Measurements from ENCODE around the gene CHD9.

Gene CHD9

GRCh38 chr16:53142823-53143568, 88.2 kb downstream of the CHD9 start:
- TF ChIP-seq CTCF (IDR thresholded peaks at IDR 0.05; ENCODE audit: low read depth, low read length, missing control alignments), result no peak
- no peak overlapping the region for H3K4me3 ChIP-seq (ENCODE audit: low read depth, low read length)
- no peak for DNase-seq (ENCODE audit: low read depth)
- in situ Hi-C loops (cut with HindIII; ENCODE audit: low sequenced_read_pairs), result no loop called here

DNA sequence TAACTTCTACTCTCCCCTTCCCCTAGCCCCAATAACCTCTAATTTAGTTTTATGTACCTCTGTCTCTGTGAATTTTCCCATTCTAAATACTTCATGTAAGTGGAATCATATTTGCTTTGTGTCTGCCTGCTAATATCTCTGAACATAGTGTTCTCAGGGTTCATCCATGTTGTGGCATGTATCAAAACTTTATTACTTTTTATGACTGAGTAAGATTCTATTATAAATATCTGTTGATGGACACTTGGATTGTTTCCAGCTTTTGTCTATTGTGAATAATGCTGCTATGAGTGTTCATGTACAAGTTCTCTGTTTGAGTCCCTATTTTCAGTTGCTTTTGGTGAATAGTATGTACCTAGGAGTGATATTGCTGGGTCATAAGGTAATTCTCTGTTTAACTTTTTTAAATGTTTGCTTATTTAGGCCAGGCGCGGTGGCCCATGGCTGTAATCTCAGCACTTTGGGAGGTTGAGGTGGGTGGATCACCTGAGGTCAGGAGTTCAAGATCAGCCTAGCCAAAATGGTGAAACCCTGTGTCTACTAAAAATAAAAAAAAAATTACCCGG, 92.8 kb downstream of the CHD9 start:
- in situ Hi-C loops (cut with HindIII; ENCODE audit: low sequenced_read_pairs), result no loop called here
- no peak for DNase-seq (ENCODE audit: low read depth)
- no peak overlapping the region for H3K4me3 ChIP-seq (ENCODE audit: low read depth, low read length)
- TF ChIP-seq CTCF (IDR thresholded peaks at IDR 0.05; ENCODE audit: low read depth, low read length, missing control alignments), result no peak

DNA sequence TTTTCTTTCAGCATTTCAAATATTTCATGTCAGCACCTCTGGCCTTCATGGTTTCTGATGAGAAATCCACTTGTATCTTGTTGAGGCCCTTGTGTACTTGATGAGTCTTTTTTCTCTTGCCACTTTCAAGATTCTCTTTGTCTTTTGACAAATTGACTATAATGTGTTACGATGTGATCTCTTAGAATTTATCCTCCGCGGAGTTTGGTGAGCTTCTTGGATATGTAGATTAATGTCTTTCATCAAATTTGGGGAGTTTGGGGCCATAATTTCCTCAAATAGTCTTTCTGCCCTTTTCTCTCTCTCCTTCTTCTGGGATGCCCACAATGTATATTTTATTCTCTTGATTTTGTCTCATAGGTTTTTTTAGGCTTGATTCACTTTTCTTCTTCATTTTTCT, 96.0 kb downstream of the CHD9 start:
- no peak overlapping the region for H3K4me3 ChIP-seq (ENCODE audit: low read depth, low read length)
- TF ChIP-seq CTCF (IDR thresholded peaks at IDR 0.05; ENCODE audit: low read depth, low read length, missing control alignments), result no peak
- in situ Hi-C loops (cut with HindIII; ENCODE audit: low sequenced_read_pairs), result no loop called here
- no peak for DNase-seq (ENCODE audit: low read depth)

DNA sequence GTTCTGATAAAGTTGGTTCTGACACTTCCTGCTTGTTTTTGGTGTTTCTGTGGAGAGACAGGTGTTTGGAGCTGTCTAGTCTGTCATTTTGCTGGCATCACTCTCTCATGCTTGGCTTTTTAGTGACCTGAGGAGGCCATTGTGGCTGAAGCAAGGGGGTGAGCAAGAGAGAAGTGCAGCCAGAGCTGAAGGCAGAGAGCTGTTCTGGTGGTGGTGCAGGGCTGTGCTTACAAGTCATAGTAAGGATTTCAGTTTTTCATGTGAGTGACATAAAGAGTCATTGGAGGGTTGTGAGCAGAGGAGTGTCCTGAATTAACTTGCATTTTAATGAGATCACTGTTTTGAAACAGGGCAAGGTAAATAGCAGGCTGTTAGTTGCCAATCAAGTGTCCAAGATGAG, 97.5 kb downstream of the CHD9 start:
- H3K4me3 ChIP-seq (ENCODE audit: low read depth, low read length), result no peak overlapping the region
- no peak for TF ChIP-seq CTCF (IDR thresholded peaks at IDR 0.05; ENCODE audit: low read depth, low read length, missing control alignments)
- in situ Hi-C loops (cut with HindIII; ENCODE audit: low sequenced_read_pairs), result no loop called here
- no peak for DNase-seq (ENCODE audit: low read depth)

- in situ Hi-C loops (cut with HindIII; ENCODE audit: low sequenced_read_pairs), result no loop called here
- no peak overlapping the region for H3K4me3 ChIP-seq (ENCODE audit: low read depth, low read length)
- TF ChIP-seq CTCF (IDR thresholded peaks at IDR 0.05; ENCODE audit: low read depth, low read length, missing control alignments), result no peak
- DNase-seq (ENCODE audit: low read depth), result no peak
Observed at GRCh38 chr16:53153130-53153529, 98.3 kb downstream of the CHD9 start.

- TF ChIP-seq CTCF (IDR thresholded peaks at IDR 0.05; ENCODE audit: low read depth, low read length, missing control alignments), result no peak
- in situ Hi-C loops (cut with HindIII; ENCODE audit: low sequenced_read_pairs), result no loop called here
- H3K4me3 ChIP-seq (ENCODE audit: low read depth, low read length), result no peak overlapping the region
- DNase-seq (ENCODE audit: low read depth), result no peak
Observed at GRCh38 chr16:53154513-53154912, 99.7 kb downstream of the CHD9 start.
